Measurements from ENCODE around the gene PTOV1. TPM values are rescaled to one million over a fixed set of nuclear protein-coding genes. Genes with fewer than 3 reads are reported as not detected.
A peak's percentile ranks its signal among the peaks of the same experiment; 100 is the strongest.

The PTOV1 gene
- total RNA-seq, 1 donor from 2014 or later, result 143 TPM

DNA sequence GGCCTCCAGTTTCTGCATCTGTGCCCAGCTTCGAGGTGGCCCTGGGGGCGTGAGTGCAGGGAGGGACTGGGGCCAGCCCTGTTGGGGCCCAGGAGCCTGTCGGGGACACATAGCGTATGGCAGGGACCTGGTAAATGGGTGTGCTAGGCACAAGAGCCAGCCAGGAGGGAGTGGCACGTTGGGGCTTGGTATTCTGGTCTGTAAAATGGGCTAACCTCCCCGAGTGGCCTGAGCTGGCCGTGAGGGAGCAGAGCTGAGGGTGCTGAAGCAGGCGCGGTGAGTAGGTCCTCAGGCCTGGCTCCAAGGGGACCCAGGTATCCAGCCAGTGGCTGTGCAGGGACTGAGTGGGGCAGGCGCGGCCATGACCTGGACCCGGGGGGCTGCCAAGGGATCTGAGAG, 4.3 kb downstream of the PTOV1 start:
- DNase-seq (ENCODE audit: low spot score) (peak; percentile 55), ATAC-seq (no peak)
- intact Hi-C loops (cut with DNase I), result loop anchor here (5.0 kb wide), 1 partner anchor 1587 kb away; no protein-coding TSS in a partner anchor

GRCh38 chr19:49855676-49856573, 5.0 kb downstream of the PTOV1 start:
- peak; percentile 60 for DNase-seq (ENCODE audit: low spot score)
- no peak for ATAC-seq
- intact Hi-C loops (cut with DNase I), result loop anchor here (5.0 kb wide), 1 partner anchor 1586 kb away; no protein-coding TSS in a partner anchor

- DNase-seq (ENCODE audit: low spot score) (peak; percentile 45), ATAC-seq (no peak)
- intact Hi-C loops (cut with DNase I), result loop anchor here (5.0 kb wide), 1 partner anchor 1586 kb away; no protein-coding TSS in a partner anchor
Measured at GRCh38 chr19:49856574-49857021, 5.6 kb downstream of the PTOV1 start.

GRCh38 chr19:49857061-49857837, 6.3 kb downstream of the PTOV1 start:
- no peak for DNase-seq (ENCODE audit: low spot score)
- no peak for ATAC-seq
- intact Hi-C loops (cut with DNase I), result loop anchor here (5.0 kb wide), 1 partner anchor 1585 kb away; no protein-coding TSS in a partner anchor

DNA sequence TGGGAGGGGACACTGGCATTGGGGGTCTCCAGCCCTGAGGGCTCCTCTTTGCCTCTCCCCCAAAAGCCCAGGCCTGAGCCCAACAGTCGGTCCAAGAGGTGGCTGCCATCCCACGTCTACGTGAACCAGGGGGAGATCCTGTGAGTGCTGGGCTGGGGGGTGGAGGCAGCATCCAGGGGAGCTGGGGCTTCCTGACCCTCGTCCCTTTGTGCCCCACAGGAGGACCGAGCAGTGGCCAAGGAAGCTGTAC, 6.8 kb downstream of the PTOV1 start:
- ATAC-seq (no peak), DNase-seq (ENCODE audit: low spot score) (no peak)
- intact Hi-C loops (cut with DNase I), result loop anchor here (5.0 kb wide), 1 partner anchor 1585 kb away; no protein-coding TSS in a partner anchor

DNA sequence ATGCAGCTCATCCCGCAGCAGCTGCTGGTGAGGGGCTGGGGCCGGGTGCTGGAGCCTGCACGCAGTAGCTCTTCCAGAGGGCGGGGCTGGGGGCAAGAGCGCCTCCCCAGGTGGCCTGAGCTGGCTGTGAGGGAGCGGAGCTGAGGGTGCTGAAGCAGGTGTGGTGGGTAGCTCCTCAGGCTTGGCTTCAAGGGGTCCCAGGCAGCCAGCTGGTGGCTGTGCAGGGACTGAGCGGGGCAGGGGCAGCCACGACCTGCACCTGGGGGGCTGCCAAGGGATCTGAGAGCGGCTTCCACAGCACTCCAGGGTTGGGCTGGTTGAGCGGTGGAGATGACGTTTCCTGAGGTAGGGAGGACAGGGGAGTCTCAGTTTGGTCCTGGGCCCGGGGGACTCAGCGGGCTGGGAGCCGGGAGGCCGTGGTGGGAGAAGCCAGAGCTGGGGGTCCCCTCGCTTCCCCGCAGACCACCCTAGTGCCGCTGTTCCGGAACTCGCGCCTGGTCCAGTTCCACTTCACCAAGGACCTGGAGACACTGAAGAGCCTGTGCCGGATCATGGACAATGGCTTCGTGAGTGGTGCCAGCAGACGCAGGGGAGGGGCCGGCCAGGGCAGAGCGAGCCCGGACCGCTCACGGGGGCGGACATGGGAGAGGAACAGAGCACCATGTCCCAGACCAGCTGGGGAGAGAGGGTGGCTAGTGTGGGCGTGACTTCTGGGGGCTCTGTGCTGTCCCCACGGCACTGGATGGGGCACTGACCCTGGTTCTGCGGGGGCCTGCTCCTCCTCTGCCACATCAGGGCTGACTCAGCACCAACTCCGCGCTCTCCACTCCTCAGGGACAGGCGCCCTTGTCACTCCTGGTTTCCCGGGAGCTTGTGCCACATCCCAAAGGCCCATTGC, 7.4 kb downstream of the PTOV1 start:
- DNase-seq (ENCODE audit: low spot score), result peak; percentile 69
- peak; percentile 5 for ATAC-seq
- intact Hi-C loops (cut with DNase I), result loop anchor here (5.0 kb wide), 1 partner anchor 1584 kb away; no protein-coding TSS in a partner anchor

GRCh38 chr19:49859682-49860335, 8.8 kb downstream of the PTOV1 start:
- intact Hi-C loops (cut with DNase I), result loop anchor here (5.0 kb wide), 2 partner anchors 1582 to 1668 kb away; no protein-coding TSS in a partner anchor

GRCh38 chr19:49860336-49861102, 9.6 kb downstream of the PTOV1 start:
- no peak for DNase-seq (ENCODE audit: low spot score)
- intact Hi-C loops (cut with DNase I), result loop anchor here (5.0 kb wide), 1 partner anchor 1668 kb away; no protein-coding TSS in a partner anchor
- ATAC-seq, result no peak

More at GRCh38 chr19:49859682-49860335, 8.8 kb downstream of the PTOV1 start:
- no peak for DNase-seq (ENCODE audit: low spot score)
- ATAC-seq, result no peak

GRCh38 chr19:49861107-49861506, 10.1 kb downstream of the PTOV1 start:
- intact Hi-C loops (cut with DNase I), result loop anchor here (5.0 kb wide), 1 partner anchor 1669 kb away; no protein-coding TSS in a partner anchor
- ATAC-seq (peak; percentile 56), DNase-seq (ENCODE audit: low spot score) (peak; percentile 74)

DNA sequence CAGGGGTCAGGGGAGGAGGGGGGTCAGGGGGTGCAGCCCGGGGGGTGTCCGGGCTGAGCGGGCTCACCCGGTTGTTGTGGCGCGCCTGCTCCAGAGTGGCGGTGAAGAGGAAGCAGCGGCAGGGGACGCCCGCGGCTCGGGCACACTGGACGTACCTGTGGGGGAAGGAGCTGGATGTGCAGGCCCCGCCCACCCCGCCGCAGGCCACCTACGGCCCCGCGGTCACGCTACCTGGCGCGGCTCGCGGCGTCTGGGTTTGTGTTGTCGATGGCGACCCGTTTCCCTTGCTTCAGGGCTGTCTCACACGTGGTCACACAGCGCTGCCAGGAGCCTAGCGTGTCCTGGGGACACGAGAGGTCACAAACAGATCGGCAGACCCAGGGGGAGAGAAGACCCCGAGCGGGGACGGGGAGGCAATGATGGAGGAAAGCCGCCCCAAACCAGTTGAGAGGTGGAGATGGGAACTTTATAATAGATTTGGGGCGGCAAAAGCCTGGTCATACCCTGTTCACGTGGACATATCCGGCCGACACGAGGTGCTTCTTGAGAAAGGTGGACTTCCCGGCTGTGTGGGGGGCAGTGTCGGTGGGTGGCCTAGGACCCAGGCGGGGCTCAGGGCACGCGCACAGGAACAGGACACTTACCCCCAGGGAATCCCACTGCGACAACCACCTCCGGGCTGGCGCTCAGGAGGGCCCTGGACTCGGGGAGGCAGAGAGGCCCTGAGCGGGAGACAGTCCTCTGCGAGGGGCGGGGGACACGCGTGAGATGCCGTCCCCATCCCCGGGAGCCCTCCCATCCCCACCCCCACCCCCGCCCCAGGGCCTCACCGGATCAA, 10.8 kb downstream of the PTOV1 start:
- intact Hi-C loops (cut with DNase I), result loop anchor here (5.0 kb wide), 1 partner anchor 1669 kb away; no protein-coding TSS in a partner anchor
- ATAC-seq, result no peak

GRCh38 chr19:49862391-49863253, 11.7 kb downstream of the PTOV1 start:
- no peak for ATAC-seq
- no peak for DNase-seq (ENCODE audit: low spot score)
- intact Hi-C loops (cut with DNase I), result loop anchor here (5.0 kb wide), 1 partner anchor 1670 kb away; no protein-coding TSS in a partner anchor

More for the DNA sequence above, 10.8 kb downstream of the PTOV1 start:
- no peak for DNase-seq (ENCODE audit: low spot score)

DNA sequence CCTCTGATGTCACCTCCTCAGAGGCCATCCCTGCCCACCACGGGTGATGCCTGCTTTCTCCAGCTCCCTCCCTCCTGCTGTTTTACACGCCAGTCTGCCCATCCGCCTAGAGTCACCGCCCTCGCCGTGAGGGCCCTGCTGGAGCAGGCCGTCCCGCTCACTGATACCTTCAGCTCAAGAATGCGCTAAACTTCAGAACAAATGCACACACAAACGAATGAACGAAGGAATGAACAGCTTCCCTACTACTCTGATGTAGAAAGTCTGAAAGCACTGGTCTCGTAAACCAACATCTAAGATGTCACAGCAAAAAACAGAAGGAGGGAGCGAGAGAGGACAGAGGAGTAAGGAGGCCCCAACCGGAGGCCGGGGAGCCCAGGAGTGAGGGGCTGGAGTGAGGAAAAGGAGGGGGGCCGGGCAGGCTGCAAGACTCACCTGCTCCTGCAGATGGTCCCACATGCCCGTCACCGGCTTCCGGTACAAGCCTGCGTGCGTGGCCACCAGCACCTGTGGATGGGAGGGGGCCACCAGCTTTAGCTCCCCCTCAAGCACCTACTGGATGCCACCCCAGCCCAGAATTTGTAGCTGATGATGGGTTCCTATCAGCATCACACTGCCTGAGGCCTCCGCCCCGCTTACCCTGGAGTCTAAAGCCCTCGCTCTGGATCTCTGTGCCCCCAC, 12.4 kb downstream of the PTOV1 start:
- intact Hi-C loops (cut with DNase I), result loop anchor here (5.0 kb wide), 1 partner anchor 1671 kb away; no protein-coding TSS in a partner anchor
- no peak for ATAC-seq
- DNase-seq (ENCODE audit: low spot score), result no peak

GRCh38 chr19:49863935-49864320, 13.0 kb downstream of the PTOV1 start:
- peak; percentile 60 for DNase-seq (ENCODE audit: low spot score)
- ATAC-seq, result no peak
- intact Hi-C loops (cut with DNase I), result loop anchor here (5.0 kb wide), 1 partner anchor 1672 kb away; no protein-coding TSS in a partner anchor

- intact Hi-C loops (cut with DNase I), result loop anchor here (5.0 kb wide), 1 partner anchor 1673 kb away; no protein-coding TSS in a partner anchor
Measured at GRCh38 chr19:49864890-49865289, 13.9 kb downstream of the PTOV1 start.

More at GRCh38 chr19:49864890-49865289, 13.9 kb downstream of the PTOV1 start:
- ATAC-seq (no peak), DNase-seq (ENCODE audit: low spot score) (no peak)

Data from sciatic nerve (tissue), 2 donors.